Stimulated activated CD8-positive, alpha-beta memory T cell treated with anti-CD3 and anti-CD28 coated beads, Interleukin-4, amount 100 ng/mL, for 48 hours (primary cell): ENCODE results near the gene SGIP1.
"Not testable (repeated sequence)": the region's sequence is repeated elsewhere in the genome, so short reads cannot be mapped to it uniquely, and the experiment has no call there.

Source experiments
- DNase-seq: peaks from one replicate; pipeline ENCODE4 v3.0.0-alpha.2; 2020

The SGIP1 gene

GRCh38 chr1:66778266-66778665 lies 244.3 kb downstream of the SGIP1 start:
- DNase-seq: no peak

DNA sequence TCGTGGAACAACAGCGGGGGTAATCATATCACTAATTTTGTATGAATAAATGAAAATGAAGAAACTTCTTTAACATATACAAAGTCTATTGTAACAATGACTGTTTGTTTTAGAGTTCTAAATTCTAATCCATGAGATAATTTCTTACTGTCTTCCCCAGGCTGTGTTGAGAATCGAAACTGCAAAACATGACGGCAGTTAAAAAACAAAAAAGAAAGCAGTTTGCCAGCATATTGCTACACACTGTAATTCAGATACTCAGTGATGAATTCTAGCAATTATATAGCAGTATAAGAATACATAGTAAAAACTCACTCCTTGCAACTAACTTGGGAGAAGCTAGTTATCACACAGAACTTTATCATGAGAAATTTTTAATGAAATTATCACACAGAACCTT lies 245.0 kb downstream of the SGIP1 start:
- DNase-seq: no peak

- no peak for DNase-seq
Observed at GRCh38 chr1:66779475-66780078, 245.6 kb downstream of the SGIP1 start.

DNA sequence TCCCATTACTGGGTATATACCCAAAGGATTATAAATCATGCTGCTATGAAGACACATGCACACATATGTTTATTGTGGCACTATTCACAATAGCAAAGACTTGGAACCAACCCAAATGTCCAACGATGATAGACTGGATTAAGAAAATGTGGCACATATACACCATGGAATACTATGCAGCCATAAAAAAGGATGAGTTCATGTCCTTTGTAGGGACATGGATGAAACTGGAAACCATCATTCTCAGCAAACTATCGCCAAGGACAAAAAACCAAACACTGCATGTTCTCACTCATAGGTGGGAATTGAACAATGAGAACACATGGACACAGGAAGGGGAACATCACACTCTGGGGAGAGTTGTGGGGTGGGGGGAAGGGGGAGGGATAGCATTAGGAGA lies 251.8 kb downstream of the SGIP1 start:
- not testable (repeated sequence) for DNase-seq

DNA sequence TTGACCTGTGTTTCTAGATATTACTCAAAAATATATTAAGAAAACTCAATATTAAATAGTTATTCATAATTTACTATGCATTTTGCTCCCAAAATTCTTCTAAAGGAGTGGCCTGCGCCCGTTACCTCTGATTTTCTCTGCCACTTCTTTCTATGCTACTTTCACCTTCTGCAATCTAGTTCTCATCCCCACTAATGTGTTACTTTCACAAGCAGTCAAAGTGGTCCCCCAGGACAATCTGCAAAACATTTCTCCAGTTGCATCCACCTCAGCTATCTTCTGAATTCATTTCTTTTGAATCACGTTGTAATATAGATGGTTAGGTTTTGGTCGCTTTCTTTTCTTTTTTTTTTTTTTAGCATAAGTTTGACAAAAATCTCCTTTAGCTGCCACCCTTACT lies 253.7 kb downstream of the SGIP1 start:
- DNase-seq: no peak

GRCh38 chr1:66788231-66788939 lies 254.4 kb downstream of the SGIP1 start:
- peak; percentile 57 for DNase-seq

GRCh38 chr1:66791621-66792610 lies 258.0 kb downstream of the SGIP1 start:
- DNase-seq: no peak

DNA sequence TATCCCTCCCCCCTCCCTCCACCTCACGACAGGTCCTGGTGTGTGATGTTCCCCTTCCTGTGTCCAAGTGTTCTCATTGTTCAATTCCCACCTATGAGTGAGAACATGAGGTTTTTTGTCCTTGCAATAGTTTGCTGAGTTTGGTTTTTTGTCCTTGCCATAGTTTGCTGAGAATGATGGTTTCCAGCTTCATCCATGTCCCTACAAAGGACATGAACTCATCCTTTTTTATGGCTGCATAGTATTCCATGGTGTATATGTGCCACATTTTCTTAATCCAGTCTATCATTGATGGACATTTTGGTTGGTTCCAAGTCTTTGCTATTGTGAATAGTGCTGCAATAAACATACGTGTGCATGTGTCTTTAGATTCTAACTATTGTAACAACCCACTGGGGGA lies 261.9 kb downstream of the SGIP1 start:
- not testable (repeated sequence) for DNase-seq
